Head of caudate nucleus (tissue), 42 donors: ENCODE measurements around the gene CYB561A3.
A peak's percentile ranks its signal among the peaks of the same experiment; 100 is the strongest.

ENCODE experiments used
- DNase-seq, 42 donors: peaks; one replicate each; pipeline versions ENCODE4 v3.0.0 to v3.0.0-alpha.2; 2020 to 2021; ENCODE audit warnings: mixed read lengths in 7 of 42
- intact Hi-C: fragments of 100-400 bp; cut with DNase I; formaldehyde crosslinking; loops from one replicate; pipeline ENCODE4 v1.15.0; 2022

CYB561A3 gene

DNA sequence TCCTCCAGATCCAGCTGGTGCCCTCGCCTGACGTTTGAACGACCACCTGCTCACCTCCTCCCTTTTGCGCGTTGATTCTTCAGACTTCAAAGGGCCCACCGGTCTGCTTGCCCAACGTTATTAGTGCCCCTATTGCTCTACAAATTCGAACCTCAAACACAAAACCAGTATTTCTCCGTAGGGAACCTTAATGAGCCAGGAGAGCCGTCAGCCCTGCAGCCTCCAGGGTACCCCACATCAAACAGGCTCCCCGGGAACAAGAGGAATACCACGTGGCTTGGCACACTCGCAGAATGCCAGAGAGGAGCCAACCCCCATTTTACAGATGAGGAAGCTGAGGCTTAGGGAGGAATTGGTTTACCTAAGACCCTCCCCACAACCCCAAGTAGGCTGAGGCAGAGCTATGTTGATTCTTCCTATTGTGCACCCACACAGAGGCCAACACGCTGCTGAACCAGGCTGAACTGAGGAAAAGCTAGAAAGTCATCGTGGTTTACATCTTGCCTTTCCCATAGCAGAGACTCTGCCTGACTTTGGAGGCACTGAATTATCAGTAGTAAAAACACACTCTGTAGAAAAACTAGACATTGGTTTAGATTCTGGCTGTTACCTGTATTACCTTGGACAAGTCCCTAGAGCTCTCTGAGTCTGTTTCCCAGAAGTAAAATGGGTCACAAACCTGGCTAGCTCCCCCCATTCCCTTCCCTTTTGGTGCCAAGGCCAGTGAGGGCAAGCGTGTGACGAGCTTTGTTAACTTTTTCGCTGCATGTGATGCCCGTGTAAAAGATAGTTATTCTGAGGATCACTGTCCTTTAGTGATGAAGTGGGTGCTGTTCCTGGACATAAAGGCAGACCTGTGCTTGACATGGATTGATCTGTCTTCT lies 27.9 kb downstream of the CYB561A3 start:
- DNase-seq = peak in 6 of 42 donors; percentile 12 to 49 (median 28)
- intact Hi-C loops = loop anchor here (1.0 kb wide), 1 partner anchor 29 kb away; the partner anchor contains the start of gene TMEM138

GRCh38 chr11:61332797-61333549 lies 28.7 kb downstream of the CYB561A3 start, which contains the start of the genes DDB1 and TKFC:
TSS of gene DDB1 (minus strand) at chr11:61333105. CDS start at chr11:61332968, 137 bp downstream.
TSS of gene TKFC (plus strand) at chr11:61333228. CDS start at chr11:61334729, 1,501 bp downstream.
- intact Hi-C loops = loop anchor here (1.0 kb wide), 1 partner anchor 29 kb away; the partner anchor contains the start of gene TMEM138
- DNase-seq = peak; percentile 87 to 99 (median 97)

- intact Hi-C loops = no loop called here
- peak in 6 of 42 donors; percentile 3 to 46 (median 17) for DNase-seq
These were observed 29.3 kb downstream of the CYB561A3 start for GRCh38 chr11:61332281-61332796.

DNA sequence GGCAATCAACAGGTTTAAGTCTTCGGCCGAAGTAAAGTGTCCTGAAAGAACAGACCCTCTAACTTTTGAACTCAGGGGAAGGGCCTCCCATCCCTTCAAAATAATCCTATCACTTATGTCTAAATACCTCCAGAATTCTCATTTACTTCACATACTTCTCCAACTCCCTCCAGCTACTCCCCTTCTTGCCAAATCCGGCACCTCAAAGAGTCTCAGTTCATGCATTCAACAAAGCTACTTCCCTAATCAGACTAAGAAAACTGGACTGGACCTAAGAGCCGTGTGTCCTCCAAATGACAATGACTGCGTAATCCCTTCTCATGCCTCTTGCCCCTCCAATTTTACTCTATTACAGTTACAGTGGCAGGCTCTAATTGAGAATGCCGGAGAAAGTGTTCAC lies 30.0 kb downstream of the CYB561A3 start:
- intact Hi-C loops = no loop called here
- no peak for DNase-seq

DNA sequence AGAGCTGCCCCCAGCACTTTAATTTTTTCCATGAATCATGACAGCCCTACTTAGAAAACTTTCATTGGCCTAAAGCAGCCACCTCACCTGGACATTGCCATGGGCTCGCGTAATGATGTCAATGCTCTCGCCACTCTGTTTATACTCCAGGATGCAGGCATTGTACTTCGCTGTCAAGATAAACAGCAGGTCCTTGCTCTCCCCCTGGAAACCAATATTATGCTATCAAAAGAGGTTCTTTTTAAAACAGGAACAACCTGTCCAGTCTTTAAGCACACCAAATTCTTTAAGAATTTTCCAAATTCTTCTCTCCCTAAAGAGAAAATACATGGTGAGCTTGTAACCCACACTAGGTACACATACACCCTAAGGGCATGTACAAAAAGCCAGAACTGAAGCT lies 31.8 kb downstream of the CYB561A3 start:
- no peak for DNase-seq
- intact Hi-C loops = no loop called here

DNA sequence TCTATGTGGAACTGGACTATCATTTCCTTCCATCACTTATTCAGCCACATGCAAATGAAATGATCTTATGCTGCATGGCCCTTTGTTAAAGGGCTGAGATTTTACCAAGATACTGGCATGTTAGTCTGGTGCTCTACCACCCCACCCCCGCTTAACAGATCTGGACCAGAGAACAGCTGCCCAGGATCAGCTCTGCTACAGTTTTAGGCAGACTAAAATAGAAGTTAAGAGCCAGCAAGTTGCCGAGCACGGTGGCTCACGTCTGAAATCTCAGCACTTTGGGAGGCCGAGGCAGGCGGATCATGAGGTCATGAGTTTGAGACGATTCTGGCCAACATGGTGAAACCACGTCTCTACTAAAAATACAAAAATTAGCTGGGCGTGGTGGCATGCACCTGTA lies 33.3 kb downstream of the CYB561A3 start:
- DNase-seq = no peak
- intact Hi-C loops = no loop called here

DNA sequence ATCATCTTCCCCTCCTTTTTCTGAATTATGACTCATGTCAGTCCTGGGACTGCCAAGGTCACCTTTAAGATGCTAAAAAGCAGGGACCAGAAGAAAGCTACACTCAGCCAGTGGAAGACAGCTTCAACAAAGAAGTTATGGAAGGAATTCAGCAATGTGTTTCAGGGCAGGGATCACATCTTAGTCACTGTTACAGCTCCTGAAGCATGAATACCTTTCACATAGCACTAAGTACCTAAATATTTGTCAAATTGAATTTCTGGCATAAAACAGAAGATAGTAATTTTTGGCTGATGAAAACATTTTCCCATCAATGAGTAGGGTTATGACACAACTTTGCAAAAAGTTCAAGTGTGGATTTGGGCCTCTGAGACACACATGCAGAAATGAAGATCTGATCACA lies 34.0 kb downstream of the CYB561A3 start:
- no peak for DNase-seq
- intact Hi-C loops = no loop called here

GRCh38 chr11:61325649-61326414 lies 35.9 kb downstream of the CYB561A3 start:
- DNase-seq = peak in 2 of 42 donors; percentile 12 to 21
- intact Hi-C loops = no loop called here

DNA sequence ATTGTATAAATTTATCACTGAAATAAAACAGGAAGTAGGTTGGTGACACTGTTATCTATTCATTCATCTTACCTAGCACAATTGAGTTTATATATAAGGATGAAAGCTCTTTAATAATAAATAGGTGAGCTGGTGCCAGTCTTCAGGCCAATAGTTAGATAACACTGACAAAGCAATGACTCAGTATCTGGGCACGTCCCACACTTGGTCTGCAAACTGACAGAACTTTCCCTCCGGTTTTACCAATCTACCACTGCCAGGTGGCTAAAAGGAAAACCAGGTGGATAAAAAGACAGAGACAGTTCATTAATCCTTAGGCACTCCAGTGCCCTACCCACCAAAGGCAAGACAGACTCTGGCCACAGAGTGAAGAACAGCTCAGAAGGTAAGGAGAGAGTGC lies 46.4 kb downstream of the CYB561A3 start:
- intact Hi-C loops = no loop called here
- no peak for DNase-seq

- intact Hi-C loops = no loop called here
- no peak for DNase-seq
These were observed 50.9 kb downstream of the CYB561A3 start for GRCh38 chr11:61310749-61311148.

- intact Hi-C loops = no loop called here
- no peak for DNase-seq
These were observed 51.9 kb downstream of the CYB561A3 start for GRCh38 chr11:61309739-61310138.

DNA sequence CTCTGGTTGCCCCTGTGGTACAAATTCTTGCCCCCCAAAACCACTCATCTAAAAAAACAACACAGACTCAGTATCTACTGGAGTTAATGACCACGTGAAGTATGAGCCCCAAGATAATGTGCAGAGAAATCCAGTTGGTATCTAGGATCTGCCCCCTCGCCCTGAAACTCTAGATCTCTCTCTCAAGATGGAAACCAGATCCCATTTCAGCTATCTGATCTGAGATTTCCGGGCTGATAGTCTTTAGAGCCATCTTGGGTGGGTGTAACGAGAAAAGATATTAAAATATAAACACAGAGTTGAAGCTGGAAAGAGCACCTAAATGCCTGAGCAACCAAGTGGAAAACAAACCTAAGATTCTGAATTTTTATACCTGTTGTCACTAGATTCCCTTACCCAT lies 52.5 kb downstream of the CYB561A3 start:
- DNase-seq = no peak
- intact Hi-C loops = no loop called here

DNA sequence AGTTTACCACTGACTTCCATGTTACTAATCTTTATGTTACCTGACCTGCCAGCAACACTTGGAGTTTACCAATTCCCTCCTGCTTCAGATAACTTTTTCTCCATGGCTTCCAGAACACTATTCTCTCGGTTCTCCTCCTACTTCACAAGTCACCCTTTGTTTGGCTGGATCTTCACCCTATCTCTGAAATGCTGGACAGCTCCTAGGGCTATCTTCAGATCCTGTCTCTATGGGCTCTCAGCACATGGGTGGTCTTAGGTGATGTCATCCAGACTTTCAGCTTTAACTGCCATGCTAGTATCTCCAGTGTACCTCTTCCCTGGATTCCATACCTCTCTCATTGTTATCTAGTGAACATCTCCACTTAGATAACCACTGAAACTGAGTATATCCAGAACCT lies 54.3 kb downstream of the CYB561A3 start:
- no peak for DNase-seq
- intact Hi-C loops = no loop called here

DNA sequence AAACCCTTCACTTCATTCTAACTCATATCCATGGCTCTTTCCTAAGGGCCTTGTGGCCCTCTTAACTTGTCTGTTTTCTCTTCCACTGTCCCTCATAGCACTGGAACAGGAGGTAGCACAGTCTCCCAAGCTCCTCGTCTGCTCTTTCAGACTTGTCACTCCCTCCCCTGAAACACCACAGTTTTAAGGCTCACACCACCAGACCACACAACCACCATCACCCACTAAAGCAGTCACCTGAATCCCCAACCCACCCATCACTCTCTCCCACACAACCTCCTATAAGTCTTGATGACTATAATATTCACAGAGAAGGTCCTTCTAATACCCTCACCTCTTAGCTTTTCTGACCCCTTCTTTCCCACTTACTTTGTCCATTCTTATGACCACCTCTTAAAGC lies 55.5 kb downstream of the CYB561A3 start:
- no peak for DNase-seq
- intact Hi-C loops = no loop called here

GRCh38 chr11:61305417-61305816 lies 56.3 kb downstream of the CYB561A3 start:
- DNase-seq = no peak
- intact Hi-C loops = no loop called here

GRCh38 chr11:61303725-61304124 lies 58.0 kb downstream of the CYB561A3 start:
- DNase-seq = no peak
- intact Hi-C loops = no loop called here

GRCh38 chr11:61302550-61302949 lies 59.1 kb downstream of the CYB561A3 start:
- DNase-seq = no peak
- intact Hi-C loops = no loop called here
